HG03045 (cell line): ENCODE results near the gene TEX2.
"Not testable (repeated sequence)": the region's sequence is repeated elsewhere in the genome, so short reads cannot be mapped to it uniquely, and the experiment has no call there.

Experiments
- ATAC-seq: cut with Tn5 transposase; IDR thresholded peaks from one replicate; pipeline ENCODE4 v1.9.1; 2021; ENCODE audit warnings: mild to moderate bottlenecking, moderate library complexity; ENCODE audit not compliant: unreplicated experiment

Gene TEX2

DNA sequence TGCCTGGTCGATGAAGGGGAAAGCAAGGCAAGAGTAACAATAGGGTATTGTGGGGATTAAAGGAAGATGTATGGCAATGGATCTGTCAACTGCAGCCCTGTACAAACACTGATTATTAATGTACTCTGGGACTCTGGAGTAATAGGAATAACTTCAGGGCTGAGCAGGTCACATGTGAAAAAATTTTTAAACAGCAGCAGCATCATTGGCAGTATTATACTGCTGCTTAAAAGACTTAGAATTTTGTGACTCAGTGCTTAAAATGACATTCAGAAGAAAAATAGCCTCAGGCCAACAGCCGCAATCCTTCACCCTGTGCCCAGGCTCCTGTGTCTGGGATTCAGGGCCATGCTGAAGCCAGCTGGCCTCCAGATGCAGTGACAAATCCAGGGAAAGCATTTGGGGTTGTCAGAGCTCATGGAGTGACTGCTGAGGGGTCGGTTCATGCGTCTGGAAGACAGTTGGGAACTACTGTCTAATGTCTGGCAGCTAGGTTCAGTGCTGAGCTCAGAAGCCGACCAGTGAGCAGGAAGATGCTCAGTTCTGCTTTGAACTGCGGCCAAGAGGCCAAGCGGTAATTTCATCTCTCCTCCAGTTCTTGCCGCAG, 22.2 kb downstream of the TEX2 start:
- no peak for ATAC-seq

DNA sequence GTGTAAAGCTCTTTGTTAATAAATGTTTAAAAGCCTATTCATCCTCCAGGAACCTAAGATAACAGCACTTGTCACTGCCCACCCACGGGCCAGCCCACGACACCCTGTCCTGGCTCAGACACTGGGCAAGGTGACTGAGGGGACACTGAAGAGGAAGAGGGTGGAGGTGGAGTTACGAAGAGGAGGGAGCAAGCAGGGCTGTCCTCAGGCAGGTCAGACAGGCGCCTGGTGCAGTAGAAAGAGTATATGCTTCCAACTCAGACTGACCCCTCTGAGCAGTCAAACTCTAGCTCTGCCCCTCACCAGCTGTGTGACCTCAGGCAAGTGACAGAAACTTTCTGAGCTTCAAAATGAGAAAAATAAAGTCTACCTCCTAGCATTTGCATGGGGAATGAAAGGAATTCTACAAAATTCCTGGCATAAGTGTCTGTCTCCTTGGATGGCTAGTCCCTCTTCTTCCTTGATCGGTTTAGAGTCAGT, 22.8 kb downstream of the TEX2 start:
- no peak for ATAC-seq

DNA sequence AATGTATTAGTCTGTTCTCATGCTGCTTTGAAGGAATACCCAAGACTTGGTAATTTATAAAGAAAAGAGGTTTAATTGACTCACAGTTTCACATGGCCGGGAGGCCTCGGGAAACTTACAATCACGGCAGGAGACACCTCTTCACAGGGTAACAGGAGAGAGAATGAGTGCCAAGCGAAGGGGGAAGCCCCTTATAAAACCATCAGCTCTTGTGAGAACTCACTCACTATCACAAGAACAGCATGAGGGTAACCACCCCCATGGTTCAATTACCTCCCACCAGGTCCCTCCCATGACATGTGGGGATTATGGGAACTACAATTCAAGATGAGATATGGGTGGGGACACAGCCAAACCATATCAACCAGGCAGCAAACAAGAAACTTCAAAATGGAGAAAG, 24.6 kb downstream of the TEX2 start:
- ATAC-seq = not testable (repeated sequence)

DNA sequence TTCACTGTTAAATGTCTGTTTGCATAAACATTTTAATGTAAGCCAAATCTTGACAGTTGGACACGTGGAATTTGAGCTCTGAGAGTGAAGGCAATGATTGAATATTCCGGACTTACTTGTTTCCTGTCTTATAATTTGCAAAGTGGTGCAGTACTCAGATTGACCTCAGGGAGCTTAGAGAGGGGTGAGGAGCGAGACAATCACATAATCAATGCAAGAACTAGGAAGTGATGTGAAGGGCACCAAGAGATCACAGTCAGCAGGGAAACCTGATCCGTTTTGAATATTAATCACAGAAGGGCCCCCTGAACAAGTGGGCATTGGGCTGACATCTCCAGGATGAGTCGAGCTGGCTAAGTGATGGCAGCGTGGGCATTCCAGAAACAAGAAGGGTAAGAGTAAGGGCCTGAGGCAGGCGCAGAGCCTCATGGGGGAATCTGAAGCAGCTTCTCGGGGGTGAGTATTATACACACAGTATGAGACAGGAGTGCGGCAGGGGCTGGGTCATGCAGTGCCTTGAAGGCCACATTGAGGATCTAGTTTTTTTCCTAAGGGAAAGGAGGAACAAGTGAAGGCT, 26.1 kb downstream of the TEX2 start:
- no peak for ATAC-seq

DNA sequence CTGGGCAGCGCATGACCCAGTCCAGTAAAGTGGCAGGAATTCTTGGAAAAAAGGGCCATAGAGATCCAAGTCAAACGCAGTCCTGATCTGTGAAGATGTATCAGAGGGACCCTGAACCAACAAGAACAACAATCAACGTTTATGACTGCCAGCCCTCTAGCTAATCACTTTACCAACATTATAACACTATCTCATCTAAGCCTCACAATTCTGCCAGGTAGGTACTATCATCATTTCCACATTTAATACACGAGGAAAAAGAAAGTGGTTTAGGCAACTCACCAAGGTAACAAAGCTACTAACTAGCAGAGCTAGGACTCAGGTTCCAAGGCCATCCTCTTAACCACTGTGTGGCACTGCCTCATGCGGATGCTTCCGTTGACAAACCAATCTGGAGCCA, 28.1 kb downstream of the TEX2 start:
- no peak for ATAC-seq

DNA sequence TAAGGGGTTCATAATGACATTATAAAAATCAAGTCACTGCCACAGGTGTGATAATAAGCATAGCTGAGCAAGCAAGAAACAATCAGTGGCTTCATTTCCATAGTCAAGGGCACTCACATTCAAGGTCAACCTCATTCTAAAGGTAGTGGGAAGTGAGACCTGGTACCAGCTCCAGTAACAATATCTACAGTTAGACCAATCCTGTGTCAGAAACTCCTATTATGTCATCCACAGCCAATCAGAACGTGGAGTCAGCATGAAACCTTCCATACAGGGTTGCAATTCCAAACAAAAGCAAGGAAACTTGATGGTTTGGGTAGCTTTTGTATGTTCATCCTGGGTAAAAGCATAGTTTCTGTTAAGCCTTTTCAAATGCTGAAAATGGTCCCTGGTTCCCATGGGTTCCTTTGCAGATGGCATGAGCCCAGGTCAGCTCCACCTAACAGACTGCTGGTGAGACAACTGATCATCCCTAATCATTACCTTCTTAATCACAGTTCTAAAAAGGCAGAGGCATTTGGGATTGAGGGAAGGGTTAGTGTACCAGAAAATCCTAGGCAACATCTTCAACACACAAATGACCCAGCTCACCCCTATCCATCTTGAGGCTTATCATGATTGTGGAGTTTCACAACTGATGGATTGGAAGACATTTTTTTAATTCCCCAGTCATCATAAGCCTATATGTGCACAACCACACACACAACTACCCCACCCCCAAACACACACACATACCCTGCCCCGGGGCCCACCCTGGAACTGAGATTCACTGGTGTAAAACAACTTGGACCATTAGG, 30.4 kb downstream of the TEX2 start:
- ATAC-seq = no peak

DNA sequence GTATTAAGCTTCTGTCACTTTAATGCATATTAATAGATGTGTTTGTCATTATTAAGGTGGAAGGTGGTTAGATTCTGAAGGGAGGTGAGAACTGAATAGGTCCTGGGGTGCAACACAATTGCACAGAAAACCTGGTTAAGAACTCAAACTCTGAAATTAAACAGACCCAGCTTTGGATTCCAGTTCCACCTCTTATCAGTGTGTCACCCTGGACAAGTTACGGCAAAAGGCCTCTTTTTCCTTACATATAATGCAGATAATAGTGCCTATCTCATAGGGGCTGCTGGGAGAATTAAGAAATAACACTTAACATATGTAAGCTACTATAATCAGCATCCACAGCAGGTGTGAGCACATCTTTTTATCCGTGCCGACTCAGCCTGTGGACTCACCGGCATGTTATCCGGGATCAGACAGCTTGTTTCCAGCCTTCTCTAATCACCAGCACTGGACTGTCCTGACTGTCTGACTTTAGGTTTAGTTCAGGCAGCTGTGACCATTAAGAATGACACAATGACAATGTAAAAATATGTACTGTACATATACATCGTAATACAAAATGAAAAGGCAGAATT, 31.4 kb downstream of the TEX2 start:
- ATAC-seq = no peak

DNA sequence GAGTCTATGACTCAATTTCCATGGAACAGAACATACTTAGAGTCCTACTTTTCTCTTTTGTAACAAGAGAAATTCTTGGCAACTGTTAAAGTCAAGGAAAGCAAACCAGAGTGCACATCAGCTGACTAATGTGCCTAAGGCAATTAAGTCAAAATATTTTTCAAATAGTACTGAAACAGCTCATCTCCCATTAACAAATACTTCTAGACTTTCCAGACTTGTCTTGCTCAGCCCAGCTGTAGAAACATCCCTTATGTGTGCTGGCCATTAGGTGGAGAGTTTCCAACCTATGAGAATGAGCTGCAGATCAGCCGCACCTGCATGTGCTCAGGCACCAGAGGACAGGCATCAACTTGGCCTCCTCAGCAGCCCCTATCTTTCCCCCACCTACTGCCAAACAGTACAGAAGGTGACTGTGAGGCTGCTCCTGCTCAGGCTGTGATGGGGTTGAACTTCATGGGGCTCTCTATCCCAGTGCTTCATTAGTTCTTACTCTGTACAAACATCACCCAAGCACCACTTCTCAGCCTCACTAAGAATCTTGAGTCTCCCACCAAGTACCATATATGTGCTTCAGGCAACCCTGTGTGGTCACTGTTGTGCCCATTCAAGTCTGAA, 32.2 kb downstream of the TEX2 start:
- no peak for ATAC-seq

DNA sequence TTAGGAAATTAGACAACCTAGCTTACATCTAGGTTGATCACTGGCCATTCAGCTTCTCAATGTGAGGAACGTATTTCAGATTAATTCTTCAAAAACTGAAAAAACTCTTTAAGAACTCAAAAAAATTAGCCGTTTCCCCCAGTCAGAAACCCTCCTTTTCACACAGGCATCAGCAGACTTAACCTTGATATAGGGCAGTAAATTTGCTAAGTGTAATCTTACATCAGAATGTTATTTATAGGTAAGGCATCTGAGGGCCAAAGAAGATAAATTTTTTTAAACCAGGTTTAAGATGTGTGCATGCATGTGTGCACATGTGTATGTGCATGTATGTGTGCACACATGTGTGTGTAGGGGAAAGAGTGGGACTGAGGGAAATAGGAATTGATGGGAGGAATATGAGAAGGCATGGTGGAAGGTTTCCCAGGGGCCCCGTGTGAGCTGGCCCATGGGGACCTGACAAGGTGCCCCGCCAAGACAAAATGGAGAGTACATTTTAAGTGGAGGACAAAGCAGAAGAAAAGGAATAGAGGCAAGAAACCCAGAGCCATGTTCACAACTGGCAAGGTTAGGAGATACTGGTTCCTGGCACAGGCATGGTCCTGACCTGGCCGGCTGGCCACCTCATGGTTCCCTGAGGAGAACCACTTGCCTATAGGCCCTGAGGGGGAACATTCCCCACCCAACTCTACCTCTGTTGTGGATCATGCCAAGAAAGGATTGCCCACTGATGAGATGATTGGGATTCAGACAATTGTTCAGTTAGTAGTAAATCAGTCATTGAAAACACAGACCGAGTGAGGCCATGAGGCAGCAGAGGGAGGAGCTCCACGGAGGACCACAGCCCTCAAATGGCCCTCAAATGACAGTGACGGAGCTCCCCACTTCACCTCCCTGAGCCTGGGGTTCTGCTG, 33.0 kb downstream of the TEX2 start:
- no peak for ATAC-seq

DNA sequence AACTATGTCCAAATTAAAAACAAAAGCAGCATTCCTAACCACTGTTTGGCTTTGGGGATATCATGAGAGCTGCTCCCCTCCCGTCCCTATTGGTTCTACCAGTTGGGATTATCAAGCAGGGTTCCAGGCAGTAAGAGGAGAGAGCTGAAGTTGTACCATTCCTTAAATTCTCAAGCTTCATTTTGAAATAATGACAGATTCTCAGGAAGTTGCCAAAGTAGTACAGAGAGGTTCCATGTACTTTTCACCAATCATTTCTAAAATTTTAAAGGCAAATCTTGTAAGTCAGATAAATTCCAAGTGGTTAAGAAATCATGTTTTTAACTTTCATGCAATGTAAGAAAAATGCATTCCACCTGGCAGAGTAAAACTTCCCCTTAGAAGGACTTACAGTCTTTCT, 36.9 kb downstream of the TEX2 start:
- ATAC-seq = no peak

DNA sequence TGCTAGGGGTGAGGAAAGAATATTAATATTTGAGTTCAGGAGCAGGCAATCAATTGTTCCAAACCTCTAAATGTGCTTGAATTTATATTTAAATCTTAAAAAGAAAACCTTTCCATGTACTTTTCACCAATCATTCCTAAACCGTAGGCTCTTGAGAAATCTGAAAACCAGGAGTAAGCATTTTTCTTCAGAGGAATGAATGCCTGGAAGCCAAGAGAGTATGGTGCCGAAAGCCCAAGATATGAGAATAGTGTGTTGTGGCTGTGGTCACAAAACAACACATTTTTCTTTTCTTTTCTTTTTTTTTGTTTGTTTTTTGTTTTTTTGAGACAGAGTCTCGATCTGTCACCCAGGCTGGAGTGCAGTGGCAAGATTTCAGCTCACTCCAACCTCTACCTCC, 37.6 kb downstream of the TEX2 start:
- ATAC-seq = no peak

DNA sequence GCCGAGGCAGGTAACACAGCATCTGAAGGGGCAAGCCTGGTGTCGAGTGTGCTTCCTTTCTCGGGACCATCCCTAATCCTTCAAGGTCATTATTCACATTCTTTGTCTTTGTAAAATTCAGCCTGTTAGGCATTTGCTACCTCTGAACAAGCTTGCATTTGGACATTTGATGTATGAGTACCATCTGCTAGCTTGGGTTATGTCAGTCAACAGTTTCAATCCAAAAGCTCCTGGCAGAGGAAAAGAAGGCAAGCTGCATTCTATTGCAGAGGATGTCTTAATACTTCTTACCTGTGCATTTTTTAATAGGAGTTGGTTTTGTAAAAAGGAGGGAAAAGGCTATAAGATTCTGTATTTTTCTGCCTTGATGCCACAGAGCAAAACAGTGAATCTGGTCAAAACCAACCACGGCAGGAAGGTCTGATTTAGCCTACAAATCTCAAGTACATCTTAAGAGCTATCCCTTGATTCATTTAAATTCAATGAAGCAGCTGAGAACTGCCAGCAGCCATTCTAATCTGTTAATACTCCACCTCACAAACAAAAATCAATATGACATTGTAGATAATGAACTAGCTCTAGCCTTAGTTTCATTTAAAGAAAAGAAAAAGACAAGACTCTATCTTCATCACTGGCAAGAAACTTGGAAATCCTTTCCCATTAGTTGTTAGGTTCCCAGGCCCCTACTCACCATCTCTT, 39.0 kb downstream of the TEX2 start:
- no peak for ATAC-seq

DNA sequence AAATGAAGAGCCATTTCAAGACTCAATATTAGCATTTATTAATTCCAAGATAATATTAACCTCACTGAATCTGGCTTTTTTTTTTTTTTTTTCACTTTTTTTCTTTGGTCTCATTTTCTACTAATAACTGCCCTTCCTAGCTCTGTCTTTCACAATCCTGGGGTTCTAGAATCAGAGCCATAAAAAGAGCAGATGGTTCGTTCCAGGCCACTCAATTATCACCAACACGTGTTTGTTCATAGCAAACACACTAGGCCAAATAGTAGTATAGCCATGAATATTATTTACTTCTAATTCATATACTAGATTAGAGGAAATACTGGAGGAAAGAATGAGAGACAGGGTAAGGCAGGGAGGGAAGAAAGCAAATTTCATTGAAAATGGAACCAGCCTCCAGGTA, 39.8 kb downstream of the TEX2 start:
- ATAC-seq = no peak

DNA sequence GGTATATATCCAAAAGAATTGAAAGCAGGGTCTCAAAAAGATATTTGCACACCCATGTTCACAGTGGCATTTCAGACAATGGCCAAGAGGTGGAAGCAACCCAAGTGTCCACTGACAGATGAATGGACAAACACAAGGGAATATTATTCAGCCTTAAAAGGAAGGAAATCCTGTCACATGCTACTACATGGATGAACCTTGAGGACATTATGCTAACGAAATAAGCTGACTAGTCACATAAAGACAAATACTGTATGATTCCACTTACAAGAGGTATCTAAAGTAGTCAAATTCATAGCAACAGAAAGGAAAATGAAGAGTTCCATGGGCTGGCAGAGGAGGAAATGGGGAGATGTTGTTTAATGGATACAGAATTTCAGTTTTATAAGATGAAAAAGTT, 41.4 kb downstream of the TEX2 start:
- no peak for ATAC-seq

DNA sequence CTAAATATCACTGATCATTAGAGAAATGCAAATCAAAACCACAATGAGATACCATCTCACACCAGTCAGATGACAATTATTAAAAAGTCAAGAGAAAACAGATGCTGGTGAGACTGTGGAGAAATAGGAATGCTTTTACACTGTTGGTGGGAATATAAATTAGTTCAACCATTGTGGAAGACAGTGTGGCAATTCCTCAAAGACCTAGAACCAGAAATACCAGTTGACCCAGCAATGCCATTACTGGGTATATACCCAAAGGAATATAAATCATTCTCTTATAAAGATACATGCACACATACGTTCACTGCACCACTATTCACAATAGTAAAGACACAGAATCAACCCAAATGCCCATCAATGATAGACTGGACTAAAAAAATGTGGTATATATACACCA, 42.5 kb downstream of the TEX2 start:
- not testable (repeated sequence) for ATAC-seq

DNA sequence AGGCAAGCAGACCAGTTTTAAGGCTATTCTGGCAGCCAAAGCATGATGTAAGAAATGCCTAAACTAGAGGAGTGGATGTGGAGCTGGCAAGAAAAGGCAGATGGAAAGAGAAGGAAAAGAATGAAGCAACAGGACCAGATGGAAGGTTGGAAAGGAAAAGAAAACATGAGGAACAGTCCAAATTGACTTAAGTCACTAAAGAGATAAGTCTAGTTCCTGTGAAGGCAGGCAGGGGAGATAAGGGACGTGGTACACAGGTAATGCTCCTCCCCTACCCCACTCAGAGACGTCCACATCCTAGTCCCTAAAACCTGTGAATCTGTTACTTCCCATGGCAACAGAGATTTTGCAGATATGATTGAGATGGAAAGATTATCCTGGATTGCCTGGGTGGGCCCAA, 43.5 kb downstream of the TEX2 start:
- no peak for ATAC-seq

DNA sequence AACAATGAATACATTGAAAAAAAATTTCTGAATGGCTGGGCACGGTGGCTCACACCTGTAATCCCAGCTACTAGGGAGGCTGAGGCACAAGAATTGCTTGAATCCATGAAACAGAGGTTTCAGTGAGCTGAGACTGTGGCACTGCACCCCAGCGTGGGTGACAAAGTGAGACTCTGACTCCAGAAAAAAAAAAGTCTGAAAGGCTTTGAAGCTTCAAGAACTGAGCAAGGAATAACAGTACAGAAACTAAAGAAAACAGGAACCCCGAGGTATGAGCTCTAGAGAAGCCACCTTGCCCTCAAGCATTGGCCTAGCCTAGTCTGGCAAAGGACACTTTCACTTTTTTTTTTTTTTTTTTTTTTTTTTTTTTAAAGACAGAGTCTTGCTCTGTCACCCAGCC, 45.0 kb downstream of the TEX2 start:
- ATAC-seq = no peak

DNA sequence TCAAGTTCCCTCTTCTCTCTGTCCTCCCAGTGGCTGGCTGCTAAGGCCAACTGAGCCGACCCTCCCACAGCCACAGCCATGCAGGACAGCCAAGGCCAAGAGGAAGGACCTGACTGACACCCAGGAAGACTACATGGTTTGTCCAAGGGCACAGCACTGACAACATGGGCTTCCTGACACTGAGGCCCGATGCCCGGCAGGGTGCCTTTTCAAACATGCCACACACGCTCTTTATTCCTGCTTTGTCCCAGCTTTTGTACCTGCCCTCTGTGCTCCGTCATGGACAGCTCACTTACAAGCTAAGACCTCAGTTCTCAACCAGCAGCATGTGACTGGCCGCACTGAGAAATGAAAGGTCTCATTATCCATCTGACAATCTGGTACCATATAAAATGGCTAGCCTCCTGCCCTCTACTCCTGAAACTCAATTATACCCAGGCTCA, 45.8 kb downstream of the TEX2 start:
- ATAC-seq = no peak

DNA sequence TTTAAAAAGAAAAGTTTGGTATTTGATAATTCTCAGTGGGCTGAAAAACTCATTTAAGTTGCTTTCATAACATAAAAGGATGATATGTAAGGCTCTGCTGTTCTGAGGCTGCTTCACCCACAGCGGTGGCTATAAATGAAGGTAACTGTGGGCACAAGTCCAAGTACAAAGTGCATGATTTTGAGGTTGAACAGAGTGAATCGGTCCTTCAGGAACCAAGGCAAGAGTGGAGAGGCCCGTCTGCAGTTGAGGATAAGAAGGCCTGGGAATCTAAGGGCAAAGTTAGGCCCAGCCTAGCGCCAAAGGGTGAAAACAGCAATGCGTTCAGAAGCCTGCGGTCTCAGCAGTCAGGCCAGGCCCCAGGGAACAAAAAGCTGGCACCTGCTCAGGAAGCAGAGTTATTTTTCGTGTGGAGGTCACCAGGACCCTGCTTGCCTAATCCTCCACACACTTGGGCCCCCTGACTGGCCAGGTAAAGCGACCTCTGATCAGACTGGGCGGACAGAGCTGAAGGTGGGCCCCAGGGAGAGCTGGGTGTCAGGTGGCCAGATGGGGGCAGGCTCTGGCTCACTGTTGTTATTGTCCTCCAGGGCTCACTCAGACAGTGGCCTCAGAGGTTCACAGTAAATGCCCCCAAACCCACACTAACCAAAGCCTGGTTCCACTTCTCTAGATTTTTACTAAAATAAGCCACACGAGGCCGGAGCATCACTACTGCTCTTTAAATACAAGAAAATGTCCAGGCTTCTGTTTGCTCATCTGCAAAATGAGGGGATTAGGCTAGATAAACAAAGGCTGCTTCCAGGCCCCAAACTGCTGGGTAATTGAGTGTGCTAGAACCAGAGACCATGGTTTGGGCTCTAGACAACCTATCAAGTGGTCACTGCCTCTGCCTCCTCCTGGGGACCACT, 46.5 kb downstream of the TEX2 start:
- no peak for ATAC-seq
